Adrenal gland (tissue), 5 donors: Measurements from ENCODE around the gene SREBF1.

Experiments used
- CTCF ChIP-seq, 6 experiments: fragments of 450-650 bp in 4 of 6; fragments of 200-600 bp in 2 of 6; sonication (generic) in 1 of 6; IDR thresholded peaks; 1 replicate in 5 of 6; 2 replicates in 1 of 6; pipeline versions ENCODE4 v1.5.1 to v1.8.0; 2016 to 2021; ENCODE audit warnings: antibody characterized with exemption in 6 of 6, mild to moderate bottlenecking in 2 of 6, moderate library complexity in 1 of 6
- POLR2A ChIP-seq, 2 donors: fragments of 450-650 bp; IDR thresholded peaks; one replicate each; pipeline ENCODE4 v1.6.1; 2017; ENCODE audit warnings: antibody characterized with exemption in 2 of 2, mild to moderate bottlenecking in 2 of 2, moderate library complexity in 1 of 2
- donor health status: DM: no; HTN: no; CAD: no.

GRCh38 chr17:17873450-17873991 lies 36.7 kb upstream of the SREBF1 start:
- TF ChIP-seq POLR2A (IDR thresholded peaks at IDR 0.05): no peak
- no peak for TF ChIP-seq CTCF (IDR thresholded peaks at IDR 0.05)
